Heart right ventricle (tissue), 16 donors: Measurements from ENCODE around the gene RAPGEF5. TPM values are rescaled to one million over a fixed set of nuclear protein-coding genes. Genes with fewer than 3 reads are reported as not detected.

Experiments
- ATAC-seq, 8 donors: fragments of 200-7000 bp; cut with Tn5 transposase; one replicate each; pipeline ENCODE4 v1.9.1; 2020; ENCODE audit warnings: mild to moderate bottlenecking in 8 of 8, moderate library complexity in 8 of 8, moderate number of reproducible peaks in 1 of 8
- DNase-seq, 2 donors: peaks; one replicate each; pipeline ENCODE4 v3.0.0-alpha.2; 2020
- H3K27ac ChIP-seq, 10 donors: fragments of 200-600 bp; sonication (generic) in 2 of 10; one replicate each; pipeline versions ENCODE4 v1.5.0 to v1.8.0; 2020 to 2022; ENCODE audit warnings: mild to moderate bottlenecking in 3 of 10
- H3K27me3 ChIP-seq, 7 donors: fragments of 200-600 bp; one replicate each; pipeline ENCODE4 v1.8.0; 2021 to 2022; ENCODE audit warnings: mild to moderate bottlenecking in 2 of 7
- H3K36me3 ChIP-seq, 9 donors: fragments of 200-600 bp; sonication (generic) in 1 of 9; one replicate each; pipeline versions ENCODE4 v1.5.0 to v1.8.0; 2020 to 2022; ENCODE audit warnings: mild to moderate bottlenecking in 2 of 9
- H3K4me1 ChIP-seq, 9 donors: fragments of 200-600 bp; sonication (generic) in 1 of 9; one replicate each; pipeline versions ENCODE4 v1.5.0 to v1.8.0; 2020 to 2022; ENCODE audit warnings: mild to moderate bottlenecking in 4 of 9
- H3K4me3 ChIP-seq, 10 donors: fragments of 200-600 bp; sonication (generic) in 2 of 10; one replicate each; pipeline versions ENCODE4 v1.5.0 to v1.8.0; 2020 to 2022; ENCODE audit warnings: mild to moderate bottlenecking in 7 of 10, moderate library complexity in 2 of 10
- H3K9me3 ChIP-seq, 11 donors: fragments of 200-600 bp in 10 of 11; sonication (generic) in 2 of 11; one replicate each; pipeline versions ENCODE4 v1.5.0 to v1.8.0; 2013 to 2022; ENCODE audit warnings: mild to moderate bottlenecking in 2 of 11, control low read depth in 1 of 11, moderate library complexity in 1 of 11
- CTCF ChIP-seq, 9 donors: fragments of 200-600 bp; sonication (generic) in 2 of 9; IDR thresholded peaks; one replicate each; pipeline versions ENCODE4 v1.5.0 to v1.8.0; 2021 to 2022; ENCODE audit warnings: antibody characterized with exemption in 9 of 9, mild to moderate bottlenecking in 5 of 9, moderate library complexity in 1 of 9
- WGBS, 2 donors: extraction: QIAGEN DNeasy Blood & Tissue Kit; methylation state at CpG; one replicate each; pipeline ENCODE4 v1.1.7; 2013; ENCODE audit warnings: inconsistent platforms in 1 of 2; 5-methylcytosine and 5-hydroxymethylcytosine counted together
- intact Hi-C, 10 donors: fragments of 100-400 bp; cut with DNase I; formaldehyde crosslinking; loops; one replicate each; pipeline versions ENCODE4 v1.11.1 to v1.14.2; 2022
- polyA plus RNA-seq, 2 donors: library from polyadenylated mRNA; stranded (reverse); fragments of 200-250 nt; gene quantifications; one replicate each; pipeline ENCODE4 v1.2.3, GENCODE V29; 2013
- total RNA-seq, 10 donors: library from RNA; stranded (reverse); fragmentation: NEBNext Ultra II Directional in 3 of 10; extraction: Animal tissue kit (Norgen Biotek cat#: 25700) in 3 of 10; gene quantifications; one replicate each; pipeline versions ENCODE4 v1.2.1 to v1.2.4, GENCODE V29; 2021 to 2023
- donor health status: Arrhythmogenic right ventricular cardiomyopathy.
- donor health status: ischemic (EF 13 %, LVEDD 7.1; RV severe dilation, severe dysfunction).
- donor health status: healthy with polysubstance abuse.
- donor health status: DM: no; HTN: yes; CAD: no.
- donor health status: DM: no; HTN: no; CAD: no.
- donor health status: ischemic (EF 25% LVEDD 6.9; RV normal size, moderate dysfunction).
- donor health status: ischemic (EF 25% LVEDD 5.7; RV mildly dilated, moderate dysfunction).
- donor health status: healthy.
- donor health status: DM: yes; HTN: yes; CAD: no.
- donor health status: Ischemic cardiomyopathy.
- donor health status: ischemic (EF 35%, LVEDD 5.7; RV mildly dilated, moderate dysfunction).
- donor health status: nonischemic (EF 11% LVEDD 7.7; RV severe dilation, severe dysfunction).
- donor health status: DM: yes; HTN: yes; CAD: no.
- donor health status: PGD.
- donor health status: ischemic (EF 29% LVEDD 5.4; RV normal size, mild dysfunction).
- donor health status: nonischemic (EF 23%, LVEDD 6.1; RV moderate dilation, normal function).

RAPGEF5 gene
- total and polyA plus RNA-seq, 12 donors = 4.3 to 33.3 (median 14.3) TPM

- intact Hi-C loops = loop anchor here in 1 of 10 donors (10.0 kb wide), 1 partner anchor 57 kb away; no protein-coding TSS in a partner anchor
- DNase-seq = no peak
- H3K27me3 ChIP-seq = no peaks in the 10 kb centered on the region
Measured at GRCh38 chr7:22302193-22302592, 54.8 kb downstream of the RAPGEF5 start.

GRCh38 chr7:22301790-22302189 lies 55.2 kb downstream of the RAPGEF5 start:
- Histone ChIP-seq H3K4me1 (peaks cover 0 to under 1% (median 0%) of the 10 kb centered on the region in 9 donors), H3K36me3 (peaks cover 0 to 4% (median 0%) of the 10 kb centered on the region in 9 donors), H3K4me3 (no peak overlapping the region), H3K9me3 (peaks cover 0 to 15% (median 0%) of the 10 kb centered on the region in 11 donors), H3K27me3 (no peaks in the 10 kb centered on the region), H3K27ac (no peak overlapping the region)
- DNase-seq (no peak), ATAC-seq (no peak)
- intact Hi-C loops = loop anchor here in 1 of 10 donors (10.0 kb wide), 1 partner anchor 57 kb away; no protein-coding TSS in a partner anchor
- 66 to 72% methylated on average over 6 of the region's 6 CpGs for WGBS, 2 donors
- no peak for TF ChIP-seq CTCF (IDR thresholded peaks at IDR 0.05)

More at GRCh38 chr7:22302193-22302592, 54.8 kb downstream of the RAPGEF5 start:
- Histone ChIP-seq H3K4me3 (no peak overlapping the region), H3K4me1 (no peaks in the 10 kb centered on the region), H3K36me3 (peaks cover 0 to 8% (median 0%) of the 10 kb centered on the region in 9 donors), H3K27ac (no peak overlapping the region), H3K9me3 (peaks cover 0 to 17% (median 0%) of the 10 kb centered on the region in 11 donors)
- no peak for ATAC-seq
- TF ChIP-seq CTCF (IDR thresholded peaks at IDR 0.05) = no peak
- WGBS, 2 donors = 84 to 89% methylated on average over 2 of the region's 2 CpGs

- Histone ChIP-seq H3K4me1 (peaks cover 0 to 10% (median under 1%) of the 10 kb centered on the region in 9 donors), H3K27me3 (no peaks in the 10 kb centered on the region), H3K9me3 (peaks cover 0 to 12% (median 0%) of the 10 kb centered on the region in 11 donors), H3K36me3 (no peaks in the 10 kb centered on the region), H3K4me3 (no peak overlapping the region), H3K27ac (no peak overlapping the region)
- WGBS, 2 donors = 91 to 93% methylated on average over 4 of the region's 4 CpGs
- ATAC-seq = no peak
- no peak for DNase-seq
- intact Hi-C loops = loop anchor here in 1 of 10 donors (10.0 kb wide), 1 partner anchor 56 kb away; no protein-coding TSS in a partner anchor
- no peak for TF ChIP-seq CTCF (IDR thresholded peaks at IDR 0.05)
Measured at GRCh38 chr7:22300839-22301238, 56.1 kb downstream of the RAPGEF5 start.

- peaks cover 0 to 14% (median 6%) of the 10 kb centered on the region in 9 donors for H3K4me1 ChIP-seq
- DNase-seq (no peak), ATAC-seq (peak in 2 of 8 donors; percentile 31 to 43)
- peak overlapping the region in 2 of 10 donors; percentile 29 to 31 for H3K27ac ChIP-seq
- H3K36me3 ChIP-seq = no peaks in the 10 kb centered on the region
- H3K27me3 ChIP-seq = no peaks in the 10 kb centered on the region
- H3K4me3 ChIP-seq = no peak overlapping the region
- intact Hi-C loops = loop anchor here in 9 of 10 donors (2.0 to 10.0 kb wide), 10 partner anchors 50 to 552 kb away; no protein-coding TSS in a partner anchor
- TF ChIP-seq CTCF (IDR thresholded peaks at IDR 0.05) = peak in 6 of 9 donors; percentile 18 to 47 (median 28)
- peaks cover 0 to 7% (median 0%) of the 10 kb centered on the region in 11 donors for H3K9me3 ChIP-seq
Measured at GRCh38 chr7:22296916-22297315, 60.0 kb downstream of the RAPGEF5 start.
